ENCODE results near the gene LRRIQ1. TPM values are rescaled to one million over a fixed set of nuclear protein-coding genes. Genes with fewer than 3 reads are reported as not detected.
A peak's percentile ranks its signal among the peaks of the same experiment; 100 is the strongest.

The LRRIQ1 gene
- total and polyA plus RNA-seq, 2 of the 4 experiments (the other 2 are of a cell fraction) = under 0.01 to 0.05 TPM

DNA sequence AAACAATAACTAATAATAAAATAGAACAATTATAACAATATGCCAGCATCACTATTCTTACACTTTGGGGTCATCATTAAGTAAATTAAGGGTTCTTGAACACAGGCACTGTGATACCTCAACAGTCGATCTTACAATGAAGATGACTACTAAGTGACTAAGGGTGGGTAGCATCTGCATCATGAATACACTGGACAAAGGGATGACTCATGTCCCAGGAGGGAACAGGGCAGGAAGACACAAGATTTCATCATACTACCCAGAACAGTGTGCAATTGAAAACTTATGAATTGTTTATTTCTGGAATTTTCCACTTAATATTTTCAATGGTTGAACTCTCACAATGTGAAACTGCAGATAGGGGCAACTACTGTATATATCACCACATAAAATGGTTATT lies 19.7 kb upstream of the LRRIQ1 start:
- H3K14ac ChIP-seq (replicated peaks; ENCODE audit: low read depth, low read length) = no peak overlapping the region
- no peak overlapping the region for H2BK120ac ChIP-seq (ENCODE audit: low read depth, low read length)
- H3K9me1 ChIP-seq (ENCODE audit: insufficient read depth, low read length) = no peaks in the 10 kb centered on the region
- H3K9me3 ChIP-seq (ENCODE audit: control insufficient read depth, insufficient read depth, low read length) = no peaks in the 10 kb centered on the region
- no peak overlapping the region for H2AFZ ChIP-seq (replicated peaks; ENCODE audit: low read length, poor library complexity)
- H3K23ac ChIP-seq (ENCODE audit: low read depth, low read length) = no peak overlapping the region
- no peaks in the 10 kb centered on the region for H3K27me3 ChIP-seq (ENCODE audit: control insufficient read depth, insufficient read depth, low read length)
- H3K27ac ChIP-seq (ENCODE audit: insufficient read depth, low read length) = no peak overlapping the region
- H3K18ac ChIP-seq (ENCODE audit: low read depth, low read length) = no peak overlapping the region
- peaks cover 2% of the 10 kb centered on the region; the same call in 1 of the 2 replicates for H3K4me1 ChIP-seq (ENCODE audit: control insufficient read depth, insufficient read depth, low read length)
- H3K4me2 ChIP-seq (ENCODE audit: low read depth, low read length) = no peak overlapping the region
- no peak overlapping the region for H2BK15ac ChIP-seq (ENCODE audit: low read depth, low read length)
- no peaks in the 10 kb centered on the region for H3K79me1 ChIP-seq (ENCODE audit: low read depth in 1 of 2, low read length in 2 of 2)
- H3K56ac ChIP-seq (ENCODE audit: extremely low read depth, insufficient read depth, low read length) = no peak overlapping the region
- POLR2A ChIA-PET (ENCODE audit: unreplicated experiment) = no interaction called here
- ATAC-seq (ENCODE audit: low read depth) (peak; percentile 75), DNase-seq (peak; percentile 96)
- H4K91ac ChIP-seq (ENCODE audit: insufficient read depth, low read depth, low read length) = no peak overlapping the region
- in situ Hi-C loops (cut with MboI; ENCODE audit: low sequenced_read_pairs) = no loop called here
- no peak overlapping the region for H2AK9ac ChIP-seq (replicated peaks; ENCODE audit: low read depth, low read length, poor library complexity)
- H4K5ac ChIP-seq (ENCODE audit: low read depth, low read length) = no peak overlapping the region
- no peak overlapping the region for H3K4ac ChIP-seq (ENCODE audit: low read depth, low read length)
- no peak overlapping the region for H3K4me3 ChIP-seq (ENCODE audit: insufficient read depth, low read depth, low read length)
- no peaks in the 10 kb centered on the region for H3K36me3 ChIP-seq (ENCODE audit: control insufficient read depth, insufficient read depth, low read length)
- H2BK20ac ChIP-seq (ENCODE audit: low read depth, low read length) = no peak overlapping the region
- CTCF ChIA-PET = no interaction called here
- H4K8ac ChIP-seq (ENCODE audit: low read depth in 2 of 2, low read length in 2 of 2) = no peak overlapping the region
- intact Hi-C loops (cut with micrococcal nuclease) = no loop called here
- H2BK5ac ChIP-seq (ENCODE audit: low read depth, low read length, poor library complexity, severe bottlenecking) = no peak overlapping the region
- H3K9ac ChIP-seq (ENCODE audit: low read depth, low read length) = no peak overlapping the region
- TF ChIP-seq FOS (IDR thresholded peaks at IDR 0.05; ENCODE audit: low read depth, low read length) (peak; percentile 87), BHLHE40 (IDR thresholded peaks at IDR 0.05; ENCODE audit: low read depth, low read length) (peak; percentile 27; the same call in 1 of the 2 replicates), CEBPB (IDR thresholded peaks at IDR 0.05; ENCODE audit: low read depth, low read length) (peak; percentile 94), NFE2L2 (IDR thresholded peaks at IDR 0.05; ENCODE audit: low read depth, low read length) (no peak)
- H2AK5ac ChIP-seq (ENCODE audit: low read depth, low read length) = no peak overlapping the region
- WGBS, 2 experiments (ENCODE audit: extremely low coverage in 2 of 2, insufficient read length in 1 of 2) = no CpG with 5 or more reads among the region's 1 CpG
- dilution Hi-C loops (cut with HindIII; ENCODE audit: low sequenced_read_pairs, unreplicated experiment) = no loop called here
- no peaks in the 10 kb centered on the region for H4K20me1 ChIP-seq (ENCODE audit: insufficient read depth, low read length)
- BruUV-seq (replicated peaks) = no TSS peak
